Panc1 (cell line): ENCODE measurements around the gene PCSK5. TPM values are rescaled to one million over a fixed set of nuclear protein-coding genes. Genes with fewer than 3 reads are reported as not detected.

ENCODE experiments used
- ATAC-seq: fragments of 200-7000 bp; cut with Tn5 transposase; 2 replicates; pipeline ENCODE4 v1.9.1; 2020; ENCODE audit warnings: mild to moderate bottlenecking, moderate library complexity
- BruUV-seq: library from RNA; stranded (reverse); fragments of 400-500 nt; replicated peaks from 2 replicates; lab custom pipeline; 2021; lab: Mats Ljungman, UMichigan
- CTCF ChIA-PET: fragments of 300-600 bp; sonication (Branson Sonifier 250); formaldehyde crosslinking; loops from one replicate; lab custom pipeline; 2022; ENCODE audit warnings: antibody characterized with exemption; lab: Charles Lee
- POLR2A ChIA-PET: fragments of 300-600 bp; sonication (Branson Sonifier 250); formaldehyde crosslinking; loops from one replicate; lab custom pipeline; 2022; ENCODE audit warnings: antibody characterized with exemption; lab: Charles Lee
- DNase-seq: peaks from one replicate; pipeline ENCODE4 v3.0.0-alpha.2; 2010; ENCODE audit warnings: low read depth, low spot score
- H3K27ac ChIP-seq: 2 replicates; pipeline ENCODE4 v1.5.1; 2011; ENCODE audit warnings: mild to moderate bottlenecking, low read length, inconsistent platforms
- H3K27me3 ChIP-seq: fragments of 200-500 bp; sonication (Bioruptor generic); 2 replicates; pipeline ENCODE4 v1.6.0; 2014; ENCODE audit warnings: low read length, inconsistent platforms; ENCODE audit not compliant: control insufficient read depth, insufficient read depth
- H3K36me3 ChIP-seq: fragments of 200-500 bp; sonication (Bioruptor generic); 2 replicates; pipeline ENCODE4 v1.5.1; 2014; ENCODE audit warnings: inconsistent platforms, mild to moderate bottlenecking, low read length, moderate library complexity; ENCODE audit not compliant: control insufficient read depth, insufficient read depth
- H3K4me1 ChIP-seq: 2 replicates; pipeline ENCODE4 v1.5.1; 2011; ENCODE audit warnings: inconsistent platforms, mild to moderate bottlenecking, low read length, moderate library complexity; ENCODE audit not compliant: control insufficient read depth, insufficient read depth
- H3K4me3 ChIP-seq, 2 experiments: 2 replicates each; pipeline ENCODE4 v1.5.1; 2011 to 2012; ENCODE audit warnings: low read depth in 2 of 2, low read length in 2 of 2, mild to moderate bottlenecking in 2 of 2, inconsistent platforms in 1 of 2, moderate library complexity in 1 of 2
- H3K9me3 ChIP-seq: fragments of 200-500 bp; sonication (Bioruptor generic); 2 replicates; pipeline ENCODE4 v1.5.1; 2014; ENCODE audit warnings: low read depth, mild to moderate bottlenecking, inconsistent platforms, low read length, moderate library complexity; ENCODE audit not compliant: control insufficient read depth, insufficient read depth
- CTCF ChIP-seq: fragments of 450-650 bp; IDR thresholded peaks from 2 replicates; pipeline ENCODE4 v1.5.1; 2017; ENCODE audit warnings: mild to moderate bottlenecking
- POLR2AphosphoS5 ChIP-seq: IDR thresholded peaks from 2 replicates; pipeline ENCODE4 v1.6.1; 2012; ENCODE audit warnings: mild to moderate bottlenecking, low read depth, low read length, moderate library complexity
- REST ChIP-seq, 2 experiments: IDR thresholded peaks; 2 replicates each; pipeline ENCODE4 v1.6.1; 2011 to 2012; ENCODE audit warnings: low read depth in 2 of 2, control low read depth in 1 of 2, low read length in 1 of 2, mild to moderate bottlenecking in 1 of 2, moderate library complexity in 1 of 2; ENCODE audit not compliant: insufficient read depth in 1 of 2
- SIN3A ChIP-seq: IDR thresholded peaks from 2 replicates; pipeline ENCODE4 v1.6.1; 2012; ENCODE audit warnings: low read depth, mild to moderate bottlenecking, low read length, moderate library complexity, borderline replicate concordance; ENCODE audit not compliant: insufficient read depth
- TCF7L2 ChIP-seq: IDR thresholded peaks from 2 replicates; pipeline ENCODE4 v1.6.1; 2011; ENCODE audit warnings: mild to moderate bottlenecking, low read depth, low read length, inconsistent platforms
- in situ Hi-C: cut with HindIII; loops from 2 replicates; pipeline ENCODE4 v1.10.0; 2016; ENCODE audit warnings: low sequenced_read_pairs, low pct_unique_long_range_greater_than_20kb
- intact Hi-C: fragments of 100-400 bp; cut with micrococcal nuclease; formaldehyde crosslinking; loops from one replicate; pipeline ENCODE4 v1.10.0; 2022; ENCODE audit not compliant: unreplicated experiment
- total RNA-seq: library from RNA; stranded (reverse); gene quantifications from one replicate; pipeline ENCODE4 v1.2.1, GENCODE V29; 2021; ENCODE audit not compliant: unreplicated experiment

The PCSK5 gene
- total RNA-seq, 1 experiment from 2014 or later, result 0.21 TPM

GRCh38 chr9:76363032-76363395 lies 472.5 kb downstream of the PCSK5 start:
- BruUV-seq, result no TSS peak
- in situ Hi-C loops (no loop called here), intact Hi-C loops (no loop called here)

GRCh38 chr9:76365028-76365427 lies 474.6 kb downstream of the PCSK5 start:
- ATAC-seq (no peak), DNase-seq (no peak)
- Histone ChIP-seq H3K9me3 (no peaks in the 10 kb centered on the region), H3K27me3 (no peaks in the 10 kb centered on the region), H3K4me1 (no peaks in the 10 kb centered on the region; the same call in 1 of the 2 replicates), H3K4me3 (no peak overlapping the region), H3K36me3 (no peaks in the 10 kb centered on the region), H3K27ac (no peak overlapping the region)
- in situ Hi-C loops (no loop called here), intact Hi-C loops (no loop called here)
- BruUV-seq, result no TSS peak
- ChIA-PET CTCF (no interaction called here), POLR2A (no interaction called here)
- TF ChIP-seq SIN3A (no peak), POLR2AphosphoS5 (no peak), CTCF (no peak), REST (IDR thresholded peaks at IDR 0.05; ENCODE audit: insufficient read depth in 1 of 2, low read depth in 2 of 2, low read length in 1 of 2) (no peak), TCF7L2 (no peak)

More at GRCh38 chr9:76363032-76363395, 472.5 kb downstream of the PCSK5 start:
- H3K9me3 ChIP-seq, result no peaks in the 10 kb centered on the region
- CTCF ChIA-PET, result no interaction called here
- ATAC-seq (no peak), DNase-seq (no peak)
- no peak for TF ChIP-seq POLR2AphosphoS5
- TF ChIP-seq SIN3A, result no peak
- no peak for TF ChIP-seq CTCF
- no peak for TF ChIP-seq REST (IDR thresholded peaks at IDR 0.05; ENCODE audit: insufficient read depth in 1 of 2, low read depth in 2 of 2, low read length in 1 of 2)
- no peak for TF ChIP-seq TCF7L2
- POLR2A ChIA-PET, result no interaction called here
- H3K27ac ChIP-seq, result no peak overlapping the region
- H3K4me1 ChIP-seq, result no peaks in the 10 kb centered on the region
- no peaks in the 10 kb centered on the region for H3K36me3 ChIP-seq
- no peak overlapping the region for H3K4me3 ChIP-seq
- no peaks in the 10 kb centered on the region for H3K27me3 ChIP-seq
